ENCODE measurements around the gene ARHGEF17.

DNA sequence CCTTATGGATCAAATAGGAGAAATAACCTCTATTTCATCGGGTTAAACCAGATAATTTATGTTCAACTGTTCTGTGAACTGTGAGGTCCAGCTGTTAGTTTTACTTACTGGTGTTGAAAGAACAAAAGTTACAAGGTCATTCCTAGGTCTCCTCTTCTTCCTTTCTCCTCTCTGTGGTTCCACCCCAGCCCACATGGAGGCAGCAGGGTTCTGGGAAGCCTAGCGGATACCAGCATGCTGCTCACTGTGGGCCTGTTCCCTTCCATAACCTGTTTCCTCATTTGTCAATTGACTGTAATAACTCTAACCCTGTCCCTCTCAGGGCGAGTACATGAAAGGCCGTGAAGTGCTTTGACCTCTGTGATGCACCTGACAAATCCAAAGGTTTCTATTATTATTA, 96.0 kb downstream of the ARHGEF17 start:
- TF ChIP-seq ZFP30 (CRISPR knock-in tag; IDR thresholded peaks at IDR 0.05) (no peak), GLIS3 (CRISPR knock-in tag; IDR thresholded peaks at IDR 0.05) (no peak), RARB (CRISPR knock-in tag; IDR thresholded peaks at IDR 0.05) (no peak), SNAI2 (CRISPR knock-in tag; IDR thresholded peaks at IDR 0.05) (no peak), ESRRG (CRISPR knock-in tag; IDR thresholded peaks at IDR 0.05) (no peak)
- TF ChIP-seq, protein P1, sequence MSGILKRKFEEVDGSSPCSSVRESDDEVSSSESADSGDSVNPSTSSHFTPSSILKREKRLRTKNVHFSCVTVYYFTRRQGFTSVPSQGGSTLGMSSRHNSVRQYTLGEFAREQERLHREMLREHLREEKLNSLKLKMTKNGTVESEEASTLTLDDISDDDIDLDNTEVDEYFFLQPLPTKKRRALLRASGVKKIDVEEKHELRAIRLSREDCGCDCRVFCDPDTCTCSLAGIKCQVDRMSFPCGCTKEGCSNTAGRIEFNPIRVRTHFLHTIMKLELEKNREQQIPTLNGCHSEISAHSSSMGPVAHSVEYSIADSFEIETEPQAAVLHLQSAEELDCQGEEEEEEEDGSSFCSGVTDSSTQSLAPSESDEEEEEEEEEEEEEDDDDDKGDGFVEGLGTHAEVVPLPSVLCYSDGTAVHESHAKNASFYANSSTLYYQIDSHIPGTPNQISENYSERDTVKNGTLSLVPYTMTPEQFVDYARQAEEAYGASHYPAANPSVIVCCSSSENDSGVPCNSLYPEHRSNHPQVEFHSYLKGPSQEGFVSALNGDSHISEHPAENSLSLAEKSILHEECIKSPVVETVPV (CRISPR knock-in tag; IDR thresholded peaks at IDR 0.05), result no peak

All from SK-N-SH treated with all-trans-retinoic acid at 6 μM for 48 hours (cell line).